ENCODE measurements around the gene TBC1D5.
"Not testable (repeated sequence)": the region's sequence is repeated elsewhere in the genome, so short reads cannot be mapped to it uniquely, and the experiment has no call there.

- TF ChIP-seq CTCF (IDR thresholded peaks at IDR 0.05); POLR2AphosphoS5 (IDR thresholded peaks at IDR 0.05; ENCODE audit: low read depth, low read length); TCF7L2 (IDR thresholded peaks at IDR 0.05; ENCODE audit: low read depth, low read length); SIN3A (IDR thresholded peaks at IDR 0.05; ENCODE audit: borderline replicate concordance, insufficient read depth, low read depth, low read length): not testable (repeated sequence)
- TF ChIP-seq, protein P1, sequence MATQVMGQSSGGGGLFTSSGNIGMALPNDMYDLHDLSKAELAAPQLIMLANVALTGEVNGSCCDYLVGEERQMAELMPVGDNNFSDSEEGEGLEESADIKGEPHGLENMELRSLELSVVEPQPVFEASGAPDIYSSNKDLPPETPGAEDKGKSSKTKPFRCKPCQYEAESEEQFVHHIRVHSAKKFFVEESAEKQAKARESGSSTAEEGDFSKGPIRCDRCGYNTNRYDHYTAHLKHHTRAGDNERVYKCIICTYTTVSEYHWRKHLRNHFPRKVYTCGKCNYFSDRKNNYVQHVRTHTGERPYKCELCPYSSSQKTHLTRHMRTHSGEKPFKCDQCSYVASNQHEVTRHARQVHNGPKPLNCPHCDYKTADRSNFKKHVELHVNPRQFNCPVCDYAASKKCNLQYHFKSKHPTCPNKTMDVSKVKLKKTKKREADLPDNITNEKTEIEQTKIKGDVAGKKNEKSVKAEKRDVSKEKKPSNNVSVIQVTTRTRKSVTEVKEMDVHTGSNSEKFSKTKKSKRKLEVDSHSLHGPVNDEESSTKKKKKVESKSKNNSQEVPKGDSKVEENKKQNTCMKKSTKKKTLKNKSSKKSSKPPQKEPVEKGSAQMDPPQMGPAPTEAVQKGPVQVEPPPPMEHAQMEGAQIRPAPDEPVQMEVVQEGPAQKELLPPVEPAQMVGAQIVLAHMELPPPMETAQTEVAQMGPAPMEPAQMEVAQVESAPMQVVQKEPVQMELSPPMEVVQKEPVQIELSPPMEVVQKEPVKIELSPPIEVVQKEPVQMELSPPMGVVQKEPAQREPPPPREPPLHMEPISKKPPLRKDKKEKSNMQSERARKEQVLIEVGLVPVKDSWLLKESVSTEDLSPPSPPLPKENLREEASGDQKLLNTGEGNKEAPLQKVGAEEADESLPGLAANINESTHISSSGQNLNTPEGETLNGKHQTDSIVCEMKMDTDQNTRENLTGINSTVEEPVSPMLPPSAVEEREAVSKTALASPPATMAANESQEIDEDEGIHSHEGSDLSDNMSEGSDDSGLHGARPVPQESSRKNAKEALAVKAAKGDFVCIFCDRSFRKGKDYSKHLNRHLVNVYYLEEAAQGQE (IDR thresholded peaks at IDR 0.05; ENCODE audit: insufficient read depth in 1 of 2, low read depth in 2 of 2, low read length in 1 of 2) = not testable (repeated sequence)
These were observed 36.4 kb downstream of the TBC1D5 start for GRCh38 chr3:17705991-17706390.

Measured in Panc1 (cell line).